ENCODE data around the gene RAVER1.

GRCh38 chr19:10305139-10305806 lies 28.1 kb downstream of the RAVER1 start:
- TF ChIP-seq POLR2A (IDR thresholded peaks at IDR 0.05) (no peak), CTCF (IDR thresholded peaks at IDR 0.05) (no peak), POLR2AphosphoS5 (IDR thresholded peaks at IDR 0.05) (no peak)

Measured in stomach (tissue), 4 donors.